GM12878 (cell line): Measurements from ENCODE around the gene RAP1B. TPM values are rescaled to one million over a fixed set of nuclear protein-coding genes. Genes with fewer than 3 reads are reported as not detected.

Experiments
- ATAC-seq: fragments of 200-7000 bp; cut with Tn5 transposase; 3 replicates; pipeline ENCODE4 v1.9.1; 2020; ENCODE audit warnings: mild to moderate bottlenecking, moderate library complexity
- BruUV-seq: library from RNA; stranded (reverse); fragments of 400-500 nt; replicated peaks from 2 replicates; lab custom pipeline; 2021; lab: Mats Ljungman, UMichigan
- CTCF ChIA-PET: fragments of 300-600 bp; sonication (Branson Sonifier 250); formaldehyde crosslinking; extraction: SDS; loops from one replicate; lab custom pipeline; 2021; ENCODE audit warnings: inconsistent platforms; lab: Yijun Ruan, JAX
- POLR2A ChIA-PET: fragments of 350-600 bp; formaldehyde crosslinking; extraction: SDS; loops from one replicate; lab custom pipeline; 2021; ENCODE audit warnings: inconsistent platforms; lab: Charles Lee
- RAD21 ChIA-PET: fragments of 300-600 bp; sonication (Branson Sonifier 250); formaldehyde crosslinking; loops from one replicate; lab custom pipeline; 2023; ENCODE audit warnings: antibody characterized with exemption; ENCODE audit not compliant: unreplicated experiment; lab: Charles Lee
- SMC1A ChIA-PET: fragments of 300-600 bp; sonication (Branson Sonifier 250); formaldehyde crosslinking; loops from one replicate; lab custom pipeline; 2023; ENCODE audit not compliant: unreplicated experiment, uncharacterized antibody; lab: Charles Lee
- DNase-seq: peaks from one replicate; pipeline ENCODE4 v3.0.0-alpha.2; 2011; ENCODE audit warnings: low read depth, low spot score
- FAIRE-seq: peaks from 3 replicates; lab custom pipeline; 2011; peaks lifted over from hg19 to GRCh38; lab: Jason Lieb, UNC
- H2AFZ ChIP-seq: 2 replicates; pipeline ENCODE4 v1.6.0; 2011; ENCODE audit warnings: low read depth, low read length, control low read depth; ENCODE audit not compliant: control insufficient read depth
- H3K27ac ChIP-seq: 2 replicates; pipeline ENCODE4 v1.5.1; 2011; ENCODE audit warnings: control low read depth; ENCODE audit not compliant: control insufficient read depth, insufficient read depth
- H3K27me3 ChIP-seq, 2 experiments: replicated peaks in 1 of 2; 2 replicates each; pipeline versions ENCODE4 v1.6.0 to v1.6.1; 2011; ENCODE audit warnings: low read length in 1 of 2; ENCODE audit not compliant: control insufficient read depth in 2 of 2, insufficient read depth in 2 of 2
- H3K36me3 ChIP-seq, 2 experiments: 2 replicates each; pipeline ENCODE4 v1.5.1; 2011; ENCODE audit warnings: low read length in 1 of 2; ENCODE audit not compliant: control insufficient read depth in 2 of 2, insufficient read depth in 2 of 2
- H3K4me1 ChIP-seq: 2 replicates; pipeline ENCODE4 v1.6.1; 2011; ENCODE audit warnings: mild to moderate bottlenecking, low read length, moderate library complexity, mixed read lengths; ENCODE audit not compliant: control insufficient read depth, insufficient read depth
- H3K4me2 ChIP-seq: 2 replicates; pipeline ENCODE4 v1.6.0; 2011; ENCODE audit warnings: control low read depth; ENCODE audit not compliant: control insufficient read depth, insufficient read depth
- H3K4me3 ChIP-seq: fragments of 200-600 bp; sonication (generic); 2 replicates; pipeline ENCODE4 v1.5.1; 2016
- H3K79me2 ChIP-seq: 2 replicates; pipeline ENCODE4 v1.6.0; 2011; ENCODE audit warnings: low read length; ENCODE audit not compliant: control insufficient read depth, insufficient read depth
- H3K9ac ChIP-seq: 2 replicates; pipeline ENCODE4 v1.8.0; 2011; ENCODE audit warnings: low read length, control low read depth, mixed read lengths; ENCODE audit not compliant: control insufficient read depth, insufficient read depth
- H3K9me3 ChIP-seq: replicated peaks from 3 replicates; pipeline ENCODE4 v1.5.1; 2011; ENCODE audit warnings: mild to moderate bottlenecking, low read length; ENCODE audit not compliant: control insufficient read depth, insufficient read depth
- H4K20me1 ChIP-seq: 2 replicates; pipeline ENCODE4 v1.6.0; 2011; ENCODE audit not compliant: control insufficient read depth, insufficient read depth
- CREB1 ChIP-seq: IDR thresholded peaks from 2 replicates; pipeline ENCODE4 v1.6.1; 2012; ENCODE audit warnings: low read depth, mild to moderate bottlenecking, inconsistent platforms
- E2F8 ChIP-seq: fragments of 450-650 bp; IDR thresholded peaks from 2 replicates; pipeline ENCODE4 v1.6.1; 2018; ENCODE audit warnings: mild to moderate bottlenecking, low read depth, moderate library complexity; ENCODE audit not compliant: partially characterized antibody
- EZH2 ChIP-seq: IDR thresholded peaks from 2 replicates; pipeline ENCODE4 v1.6.1; 2012; ENCODE audit warnings: low read depth, mild to moderate bottlenecking, control low read depth, inconsistent platforms, low read length, borderline replicate concordance; ENCODE audit not compliant: control insufficient read depth
- HCFC1 ChIP-seq: fragments of 150-350 bp; IDR thresholded peaks from 2 replicates; pipeline ENCODE4 v1.6.1; 2014; ENCODE audit warnings: low read length
- JUND ChIP-seq: IDR thresholded peaks from 2 replicates; pipeline ENCODE4 v1.6.1; 2012; ENCODE audit warnings: low read depth, mild to moderate bottlenecking, low read length, improper control_type of control experiment, moderate library complexity
- MTA2 ChIP-seq: fragments of 450-650 bp; IDR thresholded peaks from 2 replicates; pipeline ENCODE4 v1.6.1; 2016; ENCODE audit warnings: low read depth, mild to moderate bottlenecking, moderate library complexity
- NFYB ChIP-seq: IDR thresholded peaks from 2 replicates; pipeline ENCODE4 v1.6.1; 2011; ENCODE audit warnings: low read depth, mild to moderate bottlenecking, low read length, improper control_type of control experiment, moderate library complexity; ENCODE audit not compliant: insufficient read depth
- NR2F1 ChIP-seq: fragments of 450-650 bp; conservative IDR thresholded peaks from 2 replicates; pipeline ENCODE4 v1.6.1; 2017; ENCODE audit warnings: mild to moderate bottlenecking
- RAD21 ChIP-seq: IDR thresholded peaks from 2 replicates; pipeline ENCODE4 v1.6.1; 2011; ENCODE audit warnings: mild to moderate bottlenecking, low read depth, low read length, moderate library complexity; ENCODE audit not compliant: insufficient read depth
- SPI1 ChIP-seq: IDR thresholded peaks from 2 replicates; pipeline ENCODE4 v1.6.1; 2011; ENCODE audit warnings: low read depth, mild to moderate bottlenecking, low read length, moderate library complexity, borderline replicate concordance; ENCODE audit not compliant: insufficient read depth
- SREBF2 ChIP-seq: IDR thresholded peaks from 2 replicates; pipeline ENCODE4 v1.6.1; 2012; ENCODE audit warnings: mild to moderate bottlenecking, low read length
- WGBS: methylation state at CpG from one replicate; pipeline ENCODE4 v1.1.6; 2016; ENCODE audit warnings: low lambda C conversion rate; ENCODE audit not compliant: insufficient replicate concordance, insufficient coverage; ENCODE audit errors: missing lambda C conversion rate; 5-methylcytosine and 5-hydroxymethylcytosine counted together
- in situ Hi-C: fragments of 300-500 bp; cut with MboI; formaldehyde crosslinking; loops from 9 replicates; pipeline ENCODE4 v1.14.3; 2018; ENCODE audit warnings: mixed read lengths
- intact Hi-C: fragments of 100-400 bp; cut with micrococcal nuclease; formaldehyde crosslinking; loops from one replicate; pipeline ENCODE4 v1.14.2; 2022; ENCODE audit not compliant: unreplicated experiment
- polyA plus RNA-seq, 11 experiments: library from polyadenylated mRNA; depleted of rRNA in 4 of 11; unstranded in 6 of 11; stranded (reverse) in 5 of 11; fragments of >200 nt; fragmentation: Nextera tagmentation in 4 of 11; fragmentation: Illumina TruSeq in 1 of 11; extraction: Ambion mirVana in 4 of 11; extraction: Trizol in 1 of 11; gene quantifications; 1 replicate in 1 of 11; 2 replicates in 10 of 11; pipeline versions ENCODE4 v1.2.1 to v1.2.3, GENCODE V29; 2011 to 2016; ENCODE audit warnings: inconsistent platforms in 2 of 11, missing spikeins in 2 of 11, low read depth in 1 of 11
- total RNA-seq, 4 experiments: library from RNA; depleted of rRNA in 3 of 4; stranded (reverse); fragments of >200 nt in 3 of 4; fragmentation: Illumina TruSeq in 1 of 4; extraction: Trizol in 1 of 4; gene quantifications; 2 replicates each; pipeline versions ENCODE4 v1.2.1 to v1.2.3, GENCODE V29; 2013 to 2021

Gene RAP1B
- total and polyA plus RNA-seq, 10 of the 15 experiments (the other 5 are each of a cell fraction or from before 2014, with no cell fraction given), result 88.9 to 219 (median 127) TPM

- ChIA-PET RAD21 (no interaction called here), POLR2A (interaction anchor here (0.5 kb wide), 1 partner anchor 334 kb away, joined by 3 read pairs; no protein-coding TSS in a partner anchor), SMC1A (interaction anchor here (1.1 to 1.2 kb wide), 3 partner anchors 10 to 103 kb away, joined by 3 to 4 read pairs (median 3); no protein-coding TSS in a partner anchor), CTCF (interaction anchor here (0.6 kb wide), 1 partner anchor 167 kb away, joined by 3 read pairs; no protein-coding TSS in a partner anchor)
- no peaks in the 10 kb centered on the region for H3K27me3 ChIP-seq
- WGBS, result 72% methylated on average over 3 of the region's 3 CpGs
- ATAC-seq (no peak), FAIRE-seq (no peak), DNase-seq (no peak)
- TF ChIP-seq EZH2 (no peak), SREBF2 (no peak)
- no peak overlapping the region for H3K4me3 ChIP-seq
- H3K9me3 ChIP-seq, result no peaks in the 10 kb centered on the region
- no peaks in the 10 kb centered on the region for H4K20me1 ChIP-seq
- no peaks in the 10 kb centered on the region for H3K4me1 ChIP-seq
- H3K9ac ChIP-seq, result no peak overlapping the region
- H2AFZ ChIP-seq, result no peak overlapping the region
- no peaks in the 10 kb centered on the region for H3K36me3 ChIP-seq
- BruUV-seq, result no TSS peak
- H3K79me2 ChIP-seq, result no peaks in the 10 kb centered on the region
- in situ Hi-C loops, result no loop called here
- H3K27ac ChIP-seq, result no peak overlapping the region
- intact Hi-C loops, result no loop called here
- no peak overlapping the region for H3K4me2 ChIP-seq
Observed at GRCh38 chr12:68568922-68569569, 41.7 kb upstream of the RAP1B start.

DNA sequence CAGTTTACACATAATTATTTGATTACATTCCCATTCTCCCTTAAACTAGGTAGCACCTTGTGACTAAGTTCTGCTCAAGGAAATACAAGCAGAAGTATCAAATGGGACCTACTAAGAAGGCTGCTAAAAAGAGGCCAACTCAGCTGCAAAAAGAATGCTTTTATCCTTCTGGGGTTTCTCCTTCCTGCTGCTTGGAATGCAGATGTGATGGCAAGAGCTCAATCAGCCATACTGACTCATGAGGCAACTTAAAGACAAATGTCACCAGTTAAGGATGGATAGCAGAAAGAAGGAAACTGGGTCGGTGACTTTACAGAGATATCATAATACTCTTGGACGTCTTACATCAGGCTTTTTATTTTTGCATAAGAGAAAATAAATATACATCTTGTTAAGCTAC lies 38.0 kb upstream of the RAP1B start:
- no peaks in the 10 kb centered on the region for H3K36me3 ChIP-seq
- H3K9ac ChIP-seq, result no peak overlapping the region
- no peaks in the 10 kb centered on the region for H3K9me3 ChIP-seq
- in situ Hi-C loops, result no loop called here
- no peaks in the 10 kb centered on the region for H3K27me3 ChIP-seq
- POLR2A ChIA-PET, result no interaction called here
- H3K79me2 ChIP-seq, result no peaks in the 10 kb centered on the region
- H3K27ac ChIP-seq, result no peak overlapping the region
- SMC1A ChIA-PET, result interaction anchor here (0.7 to 3.4 kb wide), 13 partner anchors 9 to 214 kb away, joined by 3 to 10 read pairs (median 4); no protein-coding TSS in a partner anchor
- DNase-seq, result no peak
- H3K4me3 ChIP-seq, result no peak overlapping the region
- CTCF ChIA-PET, result interaction anchor here (1.0 to 2.0 kb wide), 5 partner anchors 8 to 77 kb away, joined by 3 to 6 read pairs (median 3); no protein-coding TSS in a partner anchor
- no peaks in the 10 kb centered on the region for H3K4me1 ChIP-seq
- RAD21 ChIA-PET, result no interaction called here
- H2AFZ ChIP-seq, result no peak overlapping the region
- no peaks in the 10 kb centered on the region for H4K20me1 ChIP-seq
- TF ChIP-seq MTA2 (no peak), NR2F1 (no peak), HCFC1 (no peak), SPI1 (no peak), E2F8 (no peak), RAD21 (no peak), CREB1 (no peak), NFYB (no peak), JUND (no peak)
- intact Hi-C loops, result no loop called here
- FAIRE-seq, result no peak
- ATAC-seq, result no peak
- no peak overlapping the region for H3K4me2 ChIP-seq
- 68% methylated on average over 2 of the region's 2 CpGs for WGBS
- no TSS peak for BruUV-seq
